Mesothelial cell of epicardium (in vitro differentiated cells): ENCODE data around the gene KLF11. TPM values are rescaled to one million over a fixed set of nuclear protein-coding genes. Genes with fewer than 3 reads are reported as not detected.

ENCODE experiments used
- DNase-seq, 2 experiments: peaks; one replicate each; pipeline ENCODE4 v3.0.0; 2021; ENCODE audit warnings: low spot score in 2 of 2; ENCODE audit not compliant: unreplicated experiment in 2 of 2
- H3K27ac Mint-ChIP-seq: 2 replicates; pipeline ENCODE4 v1.8.0; 2021; ENCODE audit warnings: mixed read lengths
- H3K27me3 Mint-ChIP-seq: 2 replicates; pipeline ENCODE4 v1.8.0; 2021; ENCODE audit warnings: low read depth, mixed read lengths
- H3K36me3 Mint-ChIP-seq: 2 replicates; pipeline ENCODE4 v1.8.0; 2021; ENCODE audit warnings: mixed read lengths
- H3K4me1 Mint-ChIP-seq: 2 replicates; pipeline ENCODE4 v1.8.0; 2021; ENCODE audit warnings: mixed read lengths
- H3K4me3 Mint-ChIP-seq: 2 replicates; pipeline ENCODE4 v1.8.0; 2021; ENCODE audit warnings: mild to moderate bottlenecking, moderate library complexity, mixed read lengths
- H3K9me3 Mint-ChIP-seq: 2 replicates; pipeline ENCODE4 v1.8.0; 2021; ENCODE audit warnings: mixed read lengths
- CTCF ChIP-seq: fragments of 200-600 bp; sonication (generic); IDR thresholded peaks from one replicate; pipeline ENCODE4 v1.5.0; 2021; ENCODE audit warnings: antibody characterized with exemption; ENCODE audit not compliant: unreplicated experiment
- total RNA-seq: library from RNA; stranded (reverse); gene quantifications from 3 replicates; pipeline ENCODE4 v1.2.1, GENCODE V29; 2021

KLF11 gene
- total RNA-seq, 1 donor from 2014 or later, result 15.8 TPM

- Mint-ChIP-seq H3K9me3 (peaks cover 9% of the 10 kb centered on the region), H3K4me1 (no peaks in the 10 kb centered on the region), H3K27me3 (no peaks in the 10 kb centered on the region), H3K36me3 (no peaks in the 10 kb centered on the region), H3K27ac (no peak overlapping the region), H3K4me3 (no peak overlapping the region)
- no peak for DNase-seq
- TF ChIP-seq CTCF, result no peak
Measured at GRCh38 chr2:10063566-10063965, 20.2 kb downstream of the KLF11 start.

GRCh38 chr2:10064932-10065772 is 21.8 kb downstream of the KLF11 start:
- H3K36me3 Mint-ChIP-seq, result no peaks in the 10 kb centered on the region
- TF ChIP-seq CTCF, result no peak
- peaks cover 9% of the 10 kb centered on the region for H3K9me3 Mint-ChIP-seq
- H3K27ac Mint-ChIP-seq, result no peak overlapping the region
- H3K27me3 Mint-ChIP-seq, result no peaks in the 10 kb centered on the region
- no peak for DNase-seq
- H3K4me3 Mint-ChIP-seq, result no peak overlapping the region
- H3K4me1 Mint-ChIP-seq, result no peaks in the 10 kb centered on the region

GRCh38 chr2:10065773-10066055 is 22.4 kb downstream of the KLF11 start:
- H3K27ac Mint-ChIP-seq, result no peak overlapping the region
- H3K27me3 Mint-ChIP-seq, result no peaks in the 10 kb centered on the region
- H3K4me3 Mint-ChIP-seq, result no peak overlapping the region
- H3K4me1 Mint-ChIP-seq, result no peaks in the 10 kb centered on the region
- H3K36me3 Mint-ChIP-seq, result no peaks in the 10 kb centered on the region
- peaks cover 9% of the 10 kb centered on the region for H3K9me3 Mint-ChIP-seq
- TF ChIP-seq CTCF, result no peak
- no peak for DNase-seq

GRCh38 chr2:10067330-10067729 is 24.0 kb downstream of the KLF11 start:
- TF ChIP-seq CTCF, result no peak
- no peak for DNase-seq
- Mint-ChIP-seq H3K4me1 (no peaks in the 10 kb centered on the region), H3K27ac (no peak overlapping the region), H3K27me3 (no peaks in the 10 kb centered on the region), H3K4me3 (no peak overlapping the region), H3K36me3 (no peaks in the 10 kb centered on the region), H3K9me3 (peaks cover 9% of the 10 kb centered on the region)

- H3K27ac Mint-ChIP-seq, result no peak overlapping the region
- TF ChIP-seq CTCF, result no peak
- peaks cover 9% of the 10 kb centered on the region for H3K9me3 Mint-ChIP-seq
- peaks cover 4% of the 10 kb centered on the region for H3K4me1 Mint-ChIP-seq
- DNase-seq, result no peak
- no peaks in the 10 kb centered on the region for H3K36me3 Mint-ChIP-seq
- peaks cover 3% of the 10 kb centered on the region for H3K27me3 Mint-ChIP-seq
- H3K4me3 Mint-ChIP-seq, result no peak overlapping the region
Measured at GRCh38 chr2:10067881-10068280, 24.5 kb downstream of the KLF11 start.
